ENCODE measurements around the gene CFAP74. TPM values are rescaled to one million over a fixed set of nuclear protein-coding genes. Genes with fewer than 3 reads are reported as not detected.

CFAP74 gene
- polyA plus RNA-seq, 1 experiment: not detected

GRCh38 chr1:1972976-1973715 is 30.4 kb downstream of the CFAP74 start:
- TF ChIP-seq CTCF (IDR thresholded peaks at IDR 0.05; ENCODE audit: low read depth, low read length): no peak
- Histone ChIP-seq H3K4me3 (ENCODE audit: low read depth, low read length) (no peak overlapping the region), H3K27me3 (ENCODE audit: control insufficient read depth, insufficient read depth, low read length) (peaks cover 2% of the 10 kb centered on the region), H3K27ac (ENCODE audit: low read depth, low read length) (no peak overlapping the region), H3K9me3 (ENCODE audit: control insufficient read depth, insufficient read depth, low read length) (peaks cover 58% of the 10 kb centered on the region)
- no peak for DNase-seq (ENCODE audit: low read depth, low spot score)
- POLR2A ChIA-PET: interaction anchor here (0.7 kb wide), 1 partner anchor 21 kb away, joined by 8 read pairs; no protein-coding TSS in a partner anchor
- CTCF ChIA-PET: no interaction called here

GRCh38 chr1:1971688-1972087 is 31.9 kb downstream of the CFAP74 start:
- CTCF ChIA-PET: no interaction called here
- Histone ChIP-seq H3K27ac (ENCODE audit: low read depth, low read length) (no peak overlapping the region), H3K9me3 (ENCODE audit: control insufficient read depth, insufficient read depth, low read length) (peaks cover 56% of the 10 kb centered on the region), H3K27me3 (ENCODE audit: control insufficient read depth, insufficient read depth, low read length) (peaks cover 2% of the 10 kb centered on the region), H3K4me3 (ENCODE audit: low read depth, low read length) (no peak overlapping the region)
- POLR2A ChIA-PET: no interaction called here
- DNase-seq (ENCODE audit: low read depth, low spot score): no peak
- TF ChIP-seq CTCF (IDR thresholded peaks at IDR 0.05; ENCODE audit: low read depth, low read length): no peak

GRCh38 chr1:1971017-1971416 is 32.6 kb downstream of the CFAP74 start:
- TF ChIP-seq CTCF (IDR thresholded peaks at IDR 0.05; ENCODE audit: low read depth, low read length): no peak
- peaks cover 53% of the 10 kb centered on the region for H3K9me3 ChIP-seq (ENCODE audit: control insufficient read depth, insufficient read depth, low read length)
- H3K27me3 ChIP-seq (ENCODE audit: control insufficient read depth, insufficient read depth, low read length): peaks cover 3% of the 10 kb centered on the region
- POLR2A ChIA-PET: no interaction called here
- CTCF ChIA-PET: no interaction called here
- no peak overlapping the region for H3K27ac ChIP-seq (ENCODE audit: low read depth, low read length)
- no peak for DNase-seq (ENCODE audit: low read depth, low spot score)
- no peak overlapping the region for H3K4me3 ChIP-seq (ENCODE audit: low read depth, low read length)

- ChIA-PET CTCF (no interaction called here), POLR2A (no interaction called here)
- TF ChIP-seq CTCF (IDR thresholded peaks at IDR 0.05; ENCODE audit: low read depth, low read length): no peak
- Histone ChIP-seq H3K27me3 (ENCODE audit: control insufficient read depth, insufficient read depth, low read length) (peaks cover 11% of the 10 kb centered on the region), H3K27ac (ENCODE audit: low read depth, low read length) (no peak overlapping the region), H3K4me3 (ENCODE audit: low read depth, low read length) (no peak overlapping the region), H3K9me3 (ENCODE audit: control insufficient read depth, insufficient read depth, low read length) (peaks cover 47% of the 10 kb centered on the region; the same call in 1 of the 2 replicates)
- DNase-seq (ENCODE audit: low read depth, low spot score): no peak
Observed at GRCh38 chr1:1969953-1970716, 33.5 kb downstream of the CFAP74 start.

- Histone ChIP-seq H3K4me3 (ENCODE audit: low read depth, low read length) (no peak overlapping the region), H3K27ac (ENCODE audit: low read depth, low read length) (no peak overlapping the region), H3K27me3 (ENCODE audit: control insufficient read depth, insufficient read depth, low read length) (peaks cover 11% of the 10 kb centered on the region), H3K9me3 (ENCODE audit: control insufficient read depth, insufficient read depth, low read length) (peaks cover 41% of the 10 kb centered on the region; the same call in 1 of the 2 replicates)
- no peak for DNase-seq (ENCODE audit: low read depth, low spot score)
- no peak for TF ChIP-seq CTCF (IDR thresholded peaks at IDR 0.05; ENCODE audit: low read depth, low read length)
- ChIA-PET POLR2A (no interaction called here), CTCF (no interaction called here)
Observed at GRCh38 chr1:1969505-1969900, 34.1 kb downstream of the CFAP74 start.

Measured in AG04450 (cell line).